Gastrocnemius medialis (tissue), 4 donors: ENCODE data around the gene PTPRN2. TPM values are rescaled to one million over a fixed set of nuclear protein-coding genes. Genes with fewer than 3 reads are reported as not detected.
"Not testable (repeated sequence)": the region's sequence is repeated elsewhere in the genome, so short reads cannot be mapped to it uniquely, and the experiment has no call there.

Source experiments
- ATAC-seq, 2 donors: fragments of 150-250 bp; one replicate each; pipeline ENCODE4 v1.9.1; 2016
- DNase-seq, 2 donors: peaks; one replicate each; pipeline ENCODE4 v3.0.0-alpha.2; 2019
- H3K27ac ChIP-seq, 4 donors: fragments of 200-600 bp; sonication (generic); 1 replicate in 1 of 4; 2 replicates in 3 of 4; pipeline ENCODE4 v1.5.1; 2016 to 2018; ENCODE audit warnings: mild to moderate bottlenecking in 2 of 4, moderate library complexity in 1 of 4
- H3K27me3 ChIP-seq, 3 donors: fragments of 200-600 bp; sonication (generic) in 2 of 3; 1 replicate in 1 of 3; 2 replicates in 2 of 3; pipeline versions ENCODE4 v1.5.1 to v1.6.0; 2016 to 2019; ENCODE audit warnings: mild to moderate bottlenecking in 1 of 3, moderate library complexity in 1 of 3
- H3K36me3 ChIP-seq, 2 donors: fragments of 200-600 bp; sonication (generic) in 1 of 2; one replicate each; pipeline ENCODE4 v1.5.1; 2017 to 2018
- H3K4me1 ChIP-seq, 2 donors: fragments of 200-600 bp; sonication (generic) in 1 of 2; one replicate each; pipeline ENCODE4 v1.5.1; 2016 to 2017; ENCODE audit warnings: mild to moderate bottlenecking in 2 of 2
- H3K4me3 ChIP-seq, 4 donors: fragments of 200-600 bp; sonication (generic) in 3 of 4; 1 replicate in 1 of 4; 2 replicates in 3 of 4; pipeline ENCODE4 v1.5.1; 2016 to 2019; ENCODE audit warnings: mild to moderate bottlenecking in 2 of 4
- H3K9me3 ChIP-seq, 3 donors: fragments of 200-600 bp; sonication (generic) in 2 of 3; 1 replicate in 1 of 3; 2 replicates in 2 of 3; pipeline ENCODE4 v1.5.1; 2016 to 2019
- CTCF ChIP-seq, 5 experiments: fragments of 450-650 bp in 3 of 5; fragments of 200-600 bp in 2 of 5; sonication (generic) in 2 of 5; IDR thresholded peaks in 4 of 5; conservative IDR thresholded peaks in 1 of 5; 1 replicate in 4 of 5; 2 replicates in 1 of 5; pipeline ENCODE4 v1.5.1; 2016 to 2019; ENCODE audit warnings: antibody characterized with exemption in 5 of 5, mild to moderate bottlenecking in 3 of 5, moderate library complexity in 3 of 5
- POLR2A ChIP-seq, 2 donors: fragments of 450-650 bp; IDR thresholded peaks; one replicate each; pipeline ENCODE4 v1.6.1; 2017; ENCODE audit warnings: antibody characterized with exemption in 2 of 2, mild to moderate bottlenecking in 2 of 2, moderate library complexity in 2 of 2
- in situ Hi-C, 4 donors: fragments of 200-750 bp; cut with MboI; loops; one replicate each; pipeline versions ENCODE4 v1.15.0 to v1.8.0; 2017; ENCODE audit warnings: low sequenced_read_pairs in 4 of 4
- intact Hi-C: fragments of 100-400 bp; cut with DNase I; formaldehyde crosslinking; loops from one replicate; pipeline ENCODE4 v1.15.1; 2023; ENCODE audit warnings: low total_unique reads
- total RNA-seq, 4 donors: library from RNA; depleted of rRNA; stranded (reverse); fragments of >200 nt; gene quantifications; one replicate each; pipeline versions ENCODE4 v1.1.0 to v1.2.3, GENCODE V29; 2016

PTPRN2 gene
- total RNA-seq, 4 donors from 2014 or later = 0.66 to 0.85 (median 0.81) TPM

- intact Hi-C loops = no loop called here
- DNase-seq = no peak
- ATAC-seq = no peak
These were observed 851.3 kb downstream of the PTPRN2 start for GRCh38 chr7:157736341-157736740.

GRCh38 chr7:157735826-157736225 lies 851.8 kb downstream of the PTPRN2 start:
- ATAC-seq = no peak
- H3K27me3 ChIP-seq = peaks cover 0 to 5% (median 0%) of the 10 kb centered on the region in 3 donors
- intact Hi-C loops = no loop called here
- in situ Hi-C loops = no loop called here
- no peak overlapping the region for H3K4me3 ChIP-seq
- no peaks in the 10 kb centered on the region for H3K4me1 ChIP-seq
- H3K9me3 ChIP-seq = no peaks in the 10 kb centered on the region
- no peak for DNase-seq
- no peak for TF ChIP-seq CTCF (IDR thresholded peaks at IDR 0.05 in 4 of 5, conservative IDR thresholded peaks at IDR 0.05 in 1 of 5)
- no peak overlapping the region for H3K27ac ChIP-seq
- H3K36me3 ChIP-seq = no peaks in the 10 kb centered on the region

More at GRCh38 chr7:157736341-157736740, 851.3 kb downstream of the PTPRN2 start:
- TF ChIP-seq CTCF (IDR thresholded peaks at IDR 0.05 in 4 of 5, conservative IDR thresholded peaks at IDR 0.05 in 1 of 5) = no peak
- no peak for TF ChIP-seq POLR2A (IDR thresholded peaks at IDR 0.05)
- Histone ChIP-seq H3K9me3 (no peaks in the 10 kb centered on the region), H3K4me3 (no peak overlapping the region), H3K27ac (no peak overlapping the region), H3K27me3 (peaks cover 0 to 5% (median 0%) of the 10 kb centered on the region in 3 donors), H3K4me1 (no peaks in the 10 kb centered on the region), H3K36me3 (no peaks in the 10 kb centered on the region)
- in situ Hi-C loops = no loop called here

- intact Hi-C loops = no loop called here
- Histone ChIP-seq H3K27me3 (peaks cover 0 to 3% (median 0%) of the 10 kb centered on the region in 3 donors), H3K27ac (no peak overlapping the region), H3K36me3 (no peaks in the 10 kb centered on the region), H3K4me1 (no peaks in the 10 kb centered on the region), H3K9me3 (no peaks in the 10 kb centered on the region), H3K4me3 (no peak overlapping the region)
- in situ Hi-C loops = no loop called here
- no peak for ATAC-seq
- TF ChIP-seq CTCF (IDR thresholded peaks at IDR 0.05 in 4 of 5, conservative IDR thresholded peaks at IDR 0.05 in 1 of 5) (no peak), POLR2A (IDR thresholded peaks at IDR 0.05) (no peak)
- DNase-seq = no peak
These were observed 852.7 kb downstream of the PTPRN2 start for GRCh38 chr7:157734676-157735640.

- ATAC-seq, intact Hi-C loops, in situ Hi-C loops, H3K4me3 ChIP-seq, H3K27ac ChIP-seq, H3K27me3 ChIP-seq, H3K9me3 ChIP-seq, H3K4me1 ChIP-seq, H3K36me3 ChIP-seq, DNase-seq: not testable (repeated sequence)
These were observed 853.7 kb downstream of the PTPRN2 start for GRCh38 chr7:157733760-157734395.

GRCh38 chr7:157731126-157731525 lies 856.5 kb downstream of the PTPRN2 start:
- H3K27me3 ChIP-seq = no peaks in the 10 kb centered on the region
- H3K9me3 ChIP-seq = no peaks in the 10 kb centered on the region
- no peaks in the 10 kb centered on the region for H3K36me3 ChIP-seq
- H3K4me3 ChIP-seq = no peak overlapping the region
- in situ Hi-C loops (no loop called here), intact Hi-C loops (no loop called here)
- no peak overlapping the region for H3K27ac ChIP-seq
- DNase-seq (no peak), ATAC-seq (no peak)
- H3K4me1 ChIP-seq = no peaks in the 10 kb centered on the region
- TF ChIP-seq POLR2A (IDR thresholded peaks at IDR 0.05) = no peak
- TF ChIP-seq CTCF (IDR thresholded peaks at IDR 0.05 in 4 of 5, conservative IDR thresholded peaks at IDR 0.05 in 1 of 5) = no peak
